Measurements from ENCODE around the gene PLCL2. TPM values are rescaled to one million over a fixed set of nuclear protein-coding genes. Genes with fewer than 3 reads are reported as not detected.

The PLCL2 gene
- total and polyA plus RNA-seq, 2 donors (not counting 3 experiments of a cell fraction or from before 2014, with no cell fraction given), result 2.3 to 10.7 TPM

DNA sequence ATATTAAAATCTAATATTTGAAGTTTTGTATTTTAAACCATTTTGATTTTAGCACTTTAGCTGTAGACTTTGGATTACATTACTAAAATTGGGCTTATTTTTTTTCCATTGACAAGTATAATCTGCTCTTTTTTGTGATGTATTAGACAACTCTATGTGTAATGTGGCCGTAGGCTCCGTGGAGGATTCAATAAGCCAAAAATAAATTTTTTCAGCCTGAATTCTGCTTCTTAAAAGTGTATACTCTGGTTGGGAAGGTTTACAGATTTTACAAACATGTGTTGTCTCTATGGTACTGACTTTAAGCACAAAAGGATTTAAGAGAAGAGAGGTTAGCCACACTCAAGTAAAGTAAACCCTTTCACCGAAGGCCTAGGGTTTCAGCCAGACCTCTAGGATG is 110.8 kb downstream of the PLCL2 start:
- H4K20me1 ChIP-seq (replicated peaks; ENCODE audit: control insufficient read depth, extremely low read depth, insufficient read depth, low read length), result no peaks in the 10 kb centered on the region
- H3K36me3 ChIP-seq (ENCODE audit: control insufficient read depth in 2 of 2, extremely low read depth in 1 of 2, insufficient read depth in 2 of 2, low read length in 2 of 2), result no peaks in the 10 kb centered on the region
- no peak overlapping the region for H3K9ac ChIP-seq (replicated peaks; ENCODE audit: extremely low read depth, insufficient read depth, low read length)
- H2AFZ ChIP-seq (ENCODE audit: low read depth, low read length), result no peak overlapping the region
- intact Hi-C loops (cut with micrococcal nuclease), result no loop called here
- H3K4me1 ChIP-seq (ENCODE audit: control insufficient read depth, extremely low read depth, insufficient read depth, low read length), result no peaks in the 10 kb centered on the region
- dilution Hi-C loops (cut with MboI; ENCODE audit: extremely low pct_ligation_motif_present, low sequenced_read_pairs), result no loop called here
- FAIRE-seq (no peak), DNase-seq (ENCODE audit: low read depth, low spot score) (no peak)
- H3K27me3 ChIP-seq (ENCODE audit: control insufficient read depth in 2 of 2, insufficient read depth in 2 of 2, low read length in 2 of 2), result no peaks in the 10 kb centered on the region
- CTCF ChIA-PET, result interaction anchor here (1.5 kb wide), 1 partner anchor 10 kb away, joined by 8 read pairs; no protein-coding TSS in a partner anchor
- H3K9me3 ChIP-seq (replicated peaks; ENCODE audit: control insufficient read depth, insufficient read depth, low read length), result no peaks in the 10 kb centered on the region
- no TSS peak for BruUV-seq (replicated peaks)
- POLR2A ChIA-PET, result no interaction called here
- TF ChIP-seq, protein P1, sequence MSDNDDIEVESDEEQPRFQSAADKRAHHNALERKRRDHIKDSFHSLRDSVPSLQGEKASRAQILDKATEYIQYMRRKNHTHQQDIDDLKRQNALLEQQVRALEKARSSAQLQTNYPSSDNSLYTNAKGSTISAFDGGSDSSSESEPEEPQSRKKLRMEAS (IDR thresholded peaks at IDR 0.05; ENCODE audit: insufficient read depth, insufficient read length), result no peak
- TF ChIP-seq FOS (IDR thresholded peaks at IDR 0.05; ENCODE audit: borderline replicate concordance, insufficient read depth, low read length), result no peak
- TF ChIP-seq POLR2AphosphoS5 (IDR thresholded peaks at IDR 0.05; ENCODE audit: insufficient read depth, low read depth, low read length), result no peak
- TF ChIP-seq EZH2 (IDR thresholded peaks at IDR 0.05; ENCODE audit: borderline replicate concordance, low read depth, low read length, severe bottlenecking), result no peak
- TF ChIP-seq POLR2A (IDR thresholded peaks at IDR 0.05; ENCODE audit: low read depth, low read length), result no peak
- TF ChIP-seq JUN (IDR thresholded peaks at IDR 0.05; ENCODE audit: borderline replicate concordance, insufficient read depth, insufficient read length, low read depth), result no peak
- TF ChIP-seq MYC (IDR thresholded peaks at IDR 0.05; ENCODE audit: low read depth, low read length), result no peak
- no peak for TF ChIP-seq GATA2 (IDR thresholded peaks at IDR 0.05; ENCODE audit: insufficient read depth, insufficient read length, low read depth, low read length)
- TF ChIP-seq, protein P2, sequence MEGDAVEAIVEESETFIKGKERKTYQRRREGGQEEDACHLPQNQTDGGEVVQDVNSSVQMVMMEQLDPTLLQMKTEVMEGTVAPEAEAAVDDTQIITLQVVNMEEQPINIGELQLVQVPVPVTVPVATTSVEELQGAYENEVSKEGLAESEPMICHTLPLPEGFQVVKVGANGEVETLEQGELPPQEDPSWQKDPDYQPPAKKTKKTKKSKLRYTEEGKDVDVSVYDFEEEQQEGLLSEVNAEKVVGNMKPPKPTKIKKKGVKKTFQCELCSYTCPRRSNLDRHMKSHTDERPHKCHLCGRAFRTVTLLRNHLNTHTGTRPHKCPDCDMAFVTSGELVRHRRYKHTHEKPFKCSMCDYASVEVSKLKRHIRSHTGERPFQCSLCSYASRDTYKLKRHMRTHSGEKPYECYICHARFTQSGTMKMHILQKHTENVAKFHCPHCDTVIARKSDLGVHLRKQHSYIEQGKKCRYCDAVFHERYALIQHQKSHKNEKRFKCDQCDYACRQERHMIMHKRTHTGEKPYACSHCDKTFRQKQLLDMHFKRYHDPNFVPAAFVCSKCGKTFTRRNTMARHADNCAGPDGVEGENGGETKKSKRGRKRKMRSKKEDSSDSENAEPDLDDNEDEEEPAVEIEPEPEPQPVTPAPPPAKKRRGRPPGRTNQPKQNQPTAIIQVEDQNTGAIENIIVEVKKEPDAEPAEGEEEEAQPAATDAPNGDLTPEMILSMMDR (IDR thresholded peaks at IDR 0.05; ENCODE audit: extremely low read depth in 1 of 2, insufficient read depth in 1 of 2, low read depth in 1 of 2, low read length in 2 of 2), result no peak
- H3K9me1 ChIP-seq (replicated peaks; ENCODE audit: control insufficient read depth, extremely low read depth, insufficient read depth, low read length), result no peaks in the 10 kb centered on the region
- H3K4me3 ChIP-seq (replicated peaks in 1 of 3; ENCODE audit: insufficient read depth in 1 of 3, low read depth in 1 of 3, low read length in 3 of 3), result no peak overlapping the region
- H3K27ac ChIP-seq (ENCODE audit: insufficient read depth, low read depth, low read length), result no peak overlapping the region
- no peaks in the 10 kb centered on the region for H3K79me2 ChIP-seq (ENCODE audit: control insufficient read depth, insufficient read depth, low read length)
- H3K4me2 ChIP-seq (ENCODE audit: insufficient read depth, low read length), result no peak overlapping the region
